HG03565 (cell line): ENCODE measurements around the gene NUP62CL.

ENCODE experiments used
- ATAC-seq: cut with Tn5 transposase; IDR thresholded peaks from one replicate; pipeline ENCODE4 v1.9.1; 2021; ENCODE audit warnings: mild to moderate bottlenecking, moderate library complexity; ENCODE audit not compliant: unreplicated experiment

The NUP62CL gene

GRCh38 chrX:107154787-107155620, 51.2 kb downstream of the NUP62CL start:
- no peak for ATAC-seq

- ATAC-seq: no peak
Observed at GRCh38 chrX:107153005-107153404, 53.2 kb downstream of the NUP62CL start.

GRCh38 chrX:107146670-107147069, 59.6 kb downstream of the NUP62CL start:
- ATAC-seq: no peak

- no peak for ATAC-seq
Observed at GRCh38 chrX:107135965-107136307, 70.3 kb downstream of the NUP62CL start.

GRCh38 chrX:107135049-107135964, 70.9 kb downstream of the NUP62CL start:
- ATAC-seq: no peak

- ATAC-seq: no peak
Observed at GRCh38 chrX:107123750-107124149, 82.5 kb downstream of the NUP62CL start.

GRCh38 chrX:107119283-107119682, 87.0 kb downstream of the NUP62CL start:
- no peak for ATAC-seq

- ATAC-seq: peak; percentile 99
Observed at GRCh38 chrX:107118322-107119147, 87.7 kb downstream of the NUP62CL start, which contains the start of gene RBM41. TSS of gene RBM41 (minus strand) at chrX:107118822. CDS start at chrX:107118773, 49 bp downstream.

GRCh38 chrX:107117993-107118321, 88.3 kb downstream of the NUP62CL start:
- ATAC-seq: peak; percentile 7

- ATAC-seq: no peak
Observed at GRCh38 chrX:107107459-107107858, 98.8 kb downstream of the NUP62CL start.

GRCh38 chrX:107102980-107103379, 103.3 kb downstream of the NUP62CL start:
- ATAC-seq: no peak

- no peak for ATAC-seq
Observed at GRCh38 chrX:107076158-107076557, 130.1 kb downstream of the NUP62CL start.
